ENCODE data around the gene MKS1. TPM values are rescaled to one million over a fixed set of nuclear protein-coding genes. Genes with fewer than 3 reads are reported as not detected.
A peak's percentile ranks its signal among the peaks of the same experiment; 100 is the strongest.

The MKS1 gene
- total and polyA plus RNA-seq, 2 of the 8 experiments (the other 6 are each of a cell fraction or from before 2014, with no cell fraction given), result 12.0 to 21.7 TPM

DNA sequence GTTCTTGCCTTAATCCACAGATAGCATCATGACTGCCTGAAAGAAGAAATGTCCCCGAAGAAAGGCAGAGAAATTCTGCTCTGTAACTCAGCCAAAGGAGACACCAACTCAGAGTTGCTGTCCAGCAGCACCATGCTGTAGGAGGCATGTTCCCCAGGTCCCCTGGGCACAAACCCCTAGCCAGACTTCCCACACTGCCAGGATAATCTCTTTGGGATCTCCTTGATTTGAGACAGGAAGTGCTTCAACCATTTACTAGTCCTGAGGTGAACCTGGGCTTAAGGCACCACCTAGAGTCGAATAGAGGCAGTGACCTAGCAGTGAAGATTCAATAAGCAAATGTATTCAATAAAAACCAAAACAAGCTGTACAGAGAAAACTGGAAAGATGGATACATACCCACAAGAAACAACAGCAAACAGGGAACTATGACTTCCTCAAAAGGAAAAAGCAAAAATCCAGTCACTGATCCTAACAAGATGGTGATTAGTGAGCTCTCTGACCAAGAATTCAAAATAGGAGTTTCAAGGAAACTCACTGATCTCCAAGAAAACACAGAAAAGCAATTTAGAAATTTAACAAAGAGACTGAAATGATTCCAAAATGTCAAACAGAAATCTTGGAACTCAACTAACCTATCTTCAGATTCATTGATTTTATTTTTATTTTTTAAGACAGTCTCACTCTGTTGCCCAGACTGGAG, 46.5 kb downstream of the MKS1 start:
- Histone ChIP-seq H3K27ac (ENCODE audit: low read depth, low read length) (no peak overlapping the region), H3K4me3 (ENCODE audit: extremely low read depth in 1 of 4, insufficient read depth in 2 of 4, low read depth in 3 of 4, low read length in 4 of 4) (no peak overlapping the region), H3K27me3 (replicated peaks in 1 of 4; ENCODE audit: control insufficient read depth in 3 of 4, extremely low read depth in 1 of 4, insufficient read depth in 3 of 4, low read length in 3 of 4) (peaks cover 0 to 3% (median 2%) of the 10 kb centered on the region in 4 experiments; a peak in 1 of 7 replicates), H4K91ac (replicated peaks; ENCODE audit: insufficient read length, low read length) (no peak overlapping the region), H3K23me2 (ENCODE audit: low read depth, low read length) (no peaks in the 10 kb centered on the region), H4K20me1 (replicated peaks in 1 of 2; ENCODE audit: control insufficient read depth in 1 of 2, insufficient read depth in 2 of 2, low read length in 2 of 2) (peaks cover 0 to 4% of the 10 kb centered on the region in 2 experiments), H2BK120ac (replicated peaks; ENCODE audit: low read depth, low read length) (no peak overlapping the region), H3K18ac (ENCODE audit: extremely low read depth, low read length) (no peak overlapping the region), H3K4me1 (replicated peaks in 1 of 4; ENCODE audit: control insufficient read depth in 3 of 4, insufficient read depth in 4 of 4, low read length in 3 of 4) (no peaks in the 10 kb centered on the region), H2BK5ac (ENCODE audit: low read depth, low read length) (no peak overlapping the region), H3K9me3 (ENCODE audit: insufficient read depth in 2 of 2, low read depth in 1 of 2, low read length in 1 of 2) (no peaks in the 10 kb centered on the region), H3K4me2 (ENCODE audit: insufficient read depth in 1 of 2, low read depth in 2 of 2, low read length in 2 of 2) (no peak overlapping the region), H3K14ac (ENCODE audit: insufficient read length) (no peak overlapping the region), H4K8ac (ENCODE audit: extremely low read depth, insufficient read depth, low read length) (no peak overlapping the region), H2BK12ac (ENCODE audit: low read depth, low read length) (no peak overlapping the region), H2BK15ac (ENCODE audit: low read length) (no peak overlapping the region), H3K56ac (replicated peaks; ENCODE audit: insufficient read length, low read depth, low read length) (no peak overlapping the region), H4K5ac (ENCODE audit: insufficient read length, low read depth, low read length) (no peak overlapping the region), H2BK20ac (ENCODE audit: low read length) (no peak overlapping the region), H3K4ac (replicated peaks; ENCODE audit: insufficient read length, low read depth, low read length) (no peak overlapping the region), H3K79me2 (ENCODE audit: control insufficient read depth in 1 of 2, insufficient read depth in 2 of 2, low read length in 2 of 2) (no peaks in the 10 kb centered on the region), H2AFZ (ENCODE audit: low read length) (0 out of 2 replicates have a peak overlapping the region, but pooled peaks have one; percentile 8), H2AK5ac (ENCODE audit: low read depth, low read length) (no peak overlapping the region), H3K23ac (ENCODE audit: insufficient read length) (no peak overlapping the region), H3K36me3 (ENCODE audit: control insufficient read depth in 2 of 4, insufficient read depth in 4 of 4, low read length in 3 of 4) (no peaks in the 10 kb centered on the region), H3K79me1 (ENCODE audit: low read depth, low read length) (no peaks in the 10 kb centered on the region), H3K9ac (replicated peaks in 1 of 4; ENCODE audit: extremely low read depth in 1 of 4, low read depth in 3 of 4, low read length in 3 of 4) (no peak overlapping the region)
- FAIRE-seq (peak; percentile 97), DNase-seq (ENCODE audit: low read depth in 1 of 2, low spot score in 2 of 2) (no peak)
- ChIA-PET CTCF (ENCODE audit: partially characterized antibody) (interaction anchor here (0.6 to 11.5 kb wide), 22 partner anchors 9 to 464 kb away, joined by 3 to 71 read pairs (median 4); no protein-coding TSS in a partner anchor), POLR2A (ENCODE audit: partially characterized antibody) (no interaction called here)
- 45% methylated on average over 2 of the region's 2 CpGs; no CpG with 5 or more reads in 1 of the 2 experiments for WGBS, 2 experiments (ENCODE audit: extremely low coverage in 1 of 2, insufficient coverage in 1 of 2, insufficient read length in 1 of 2, insufficient replicate concordance in 2 of 2, low coverage in 1 of 2, low lambda C conversion rate in 2 of 2, missing lambda C conversion rate in 1 of 2)
- no peak for TF ChIP-seq CEBPB (IDR thresholded peaks at IDR 0.05; ENCODE audit: low read depth, low read length)
- no peak for TF ChIP-seq RFX5 (IDR thresholded peaks at IDR 0.05; ENCODE audit: borderline replicate concordance, low read depth, low read length)
- no peak for TF ChIP-seq CHD1 (IDR thresholded peaks at IDR 0.05; ENCODE audit: low read depth, low read length)
- TF ChIP-seq SIN3A (conservative IDR thresholded peaks at IDR 0.05 in 1 of 2, IDR thresholded peaks at IDR 0.05 in 1 of 2; ENCODE audit: low read depth in 1 of 2, low read length in 2 of 2), result peak in 1 of 2 experiments; percentile 79; a peak in 2 of 4 replicates
- peak; percentile 87 to 92 for TF ChIP-seq RAD21 (IDR thresholded peaks at IDR 0.05 in 1 of 2, conservative IDR thresholded peaks at IDR 0.05 in 1 of 2; ENCODE audit: low read depth in 2 of 2, low read length in 2 of 2)
- peak; percentile 60 for TF ChIP-seq MAX (IDR thresholded peaks at IDR 0.05)
- TF ChIP-seq CTCF (IDR thresholded peaks at IDR 0.05; ENCODE audit: control extremely low read depth in 1 of 3, insufficient read depth in 1 of 3, low read depth in 1 of 3, low read length in 3 of 3), result peak in 2 of 3 experiments; percentile 73 to 77; a peak in 3 of 4 replicates
- TF ChIP-seq YY1 (IDR thresholded peaks at IDR 0.05; ENCODE audit: low read depth, low read length), result peak; percentile 29; the same call in 1 of the 2 replicates
- TF ChIP-seq PHF8 (conservative IDR thresholded peaks at IDR 0.05; ENCODE audit: low read depth, low read length), result no peak

All from H1 (cell line).